Middle frontal gyrus (tissue), 1 donor: ENCODE results near the gene CAMSAP2.

Experiments used
- DNase-seq: peaks from one replicate; pipeline ENCODE4 v3.0.0-alpha.2; 2015; ENCODE audit warnings: low spot score; ENCODE audit errors: extremely low spot score

CAMSAP2 gene

GRCh38 chr1:200877010-200877409 is 138.3 kb downstream of the CAMSAP2 start:
- no peak for DNase-seq

DNA sequence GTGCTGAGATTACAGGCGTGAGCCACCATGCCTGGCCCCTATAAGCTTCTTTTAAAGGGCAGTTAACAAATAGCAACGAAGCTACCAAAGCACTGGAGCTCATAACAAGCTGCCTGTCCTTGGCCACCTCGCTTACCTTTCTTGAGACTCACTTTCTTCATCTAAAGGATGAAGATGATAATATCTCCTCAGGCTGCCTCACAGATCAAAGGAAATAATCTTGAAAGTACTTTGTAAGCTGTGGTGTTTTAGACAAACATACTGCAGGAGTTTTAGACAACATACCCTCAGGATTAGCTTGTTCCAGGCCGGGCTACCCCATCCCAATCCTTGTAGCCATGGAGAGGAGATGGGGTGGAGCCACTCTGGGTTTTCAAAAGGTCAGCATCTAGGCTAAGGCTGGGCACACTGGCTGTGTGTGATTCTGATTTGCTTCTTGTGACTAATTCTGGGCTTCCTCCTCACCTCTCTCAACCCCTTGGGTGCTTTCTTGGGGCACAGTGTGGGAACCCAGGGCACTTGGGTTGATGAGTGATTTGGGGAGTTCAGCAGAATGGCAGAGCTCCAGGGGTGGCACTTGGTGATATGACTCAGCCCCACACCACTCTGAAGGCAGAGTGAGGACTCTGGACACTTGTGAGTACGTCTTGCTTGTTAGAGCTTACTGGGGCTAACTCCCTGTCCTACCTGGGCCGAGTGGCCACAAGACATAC is 139.3 kb downstream of the CAMSAP2 start:
- DNase-seq = no peak

DNA sequence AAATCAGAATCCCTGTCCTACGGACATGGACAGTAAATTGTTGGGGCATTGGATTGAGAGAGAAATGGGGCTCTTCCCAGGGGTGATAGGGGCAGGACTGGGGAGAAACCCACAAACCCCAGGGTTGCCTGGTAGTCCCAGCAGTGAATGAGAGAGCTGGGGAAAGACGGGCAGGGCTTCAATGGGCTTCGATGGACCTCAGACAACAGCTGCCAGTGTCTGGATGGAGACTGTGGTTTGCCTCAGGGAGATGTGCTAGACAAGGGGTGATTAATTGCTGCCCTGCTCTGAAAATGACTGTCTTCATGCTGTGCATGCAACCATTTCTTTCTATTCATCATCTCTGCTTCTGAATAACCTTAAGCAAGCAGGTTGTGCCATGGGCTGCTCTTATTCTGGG is 141.5 kb downstream of the CAMSAP2 start:
- no peak for DNase-seq

DNA sequence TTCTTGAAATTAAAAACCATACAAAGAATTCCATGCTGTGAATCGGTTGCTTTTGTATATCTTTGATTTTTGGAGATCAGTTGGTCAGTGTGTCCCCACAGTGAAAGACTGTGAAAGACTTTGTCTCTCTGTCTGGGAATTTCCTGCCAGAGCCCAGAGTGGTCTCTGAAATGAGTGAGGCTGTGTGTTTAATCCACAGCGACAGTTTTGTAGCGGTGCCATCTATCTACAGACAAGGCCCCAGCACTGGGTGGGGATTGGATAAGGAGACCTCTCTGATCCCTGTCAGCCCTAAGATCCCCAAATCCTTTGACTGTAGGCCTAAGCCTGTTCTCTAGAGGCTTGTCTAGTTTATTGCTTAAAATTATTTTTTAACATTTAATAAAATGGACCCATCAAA is 144.4 kb downstream of the CAMSAP2 start:
- no peak for DNase-seq

GRCh38 chr1:200885623-200886402 is 147.1 kb downstream of the CAMSAP2 start:
- no peak for DNase-seq

- DNase-seq = no peak
Measured at GRCh38 chr1:200886594-200886993, 147.9 kb downstream of the CAMSAP2 start.

DNA sequence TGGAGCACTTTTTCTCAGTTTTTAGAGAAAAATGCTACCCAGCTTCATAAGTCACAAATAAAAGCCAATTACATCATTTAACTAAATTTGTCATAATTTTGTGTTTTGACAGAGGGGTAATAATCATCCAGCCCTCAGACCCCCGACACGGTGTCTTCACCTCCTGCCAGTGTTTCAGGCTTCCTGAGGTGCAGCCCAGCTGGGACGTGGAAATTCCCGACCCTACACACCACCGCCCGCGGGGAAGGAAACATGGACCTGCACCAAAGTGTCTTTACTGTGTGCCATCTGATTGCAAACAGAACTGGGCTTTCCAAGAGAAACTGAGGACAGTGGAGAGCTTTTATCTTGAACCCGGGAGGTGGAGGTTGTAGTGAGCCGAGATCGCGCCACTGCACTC is 148.3 kb downstream of the CAMSAP2 start:
- no peak for DNase-seq

DNA sequence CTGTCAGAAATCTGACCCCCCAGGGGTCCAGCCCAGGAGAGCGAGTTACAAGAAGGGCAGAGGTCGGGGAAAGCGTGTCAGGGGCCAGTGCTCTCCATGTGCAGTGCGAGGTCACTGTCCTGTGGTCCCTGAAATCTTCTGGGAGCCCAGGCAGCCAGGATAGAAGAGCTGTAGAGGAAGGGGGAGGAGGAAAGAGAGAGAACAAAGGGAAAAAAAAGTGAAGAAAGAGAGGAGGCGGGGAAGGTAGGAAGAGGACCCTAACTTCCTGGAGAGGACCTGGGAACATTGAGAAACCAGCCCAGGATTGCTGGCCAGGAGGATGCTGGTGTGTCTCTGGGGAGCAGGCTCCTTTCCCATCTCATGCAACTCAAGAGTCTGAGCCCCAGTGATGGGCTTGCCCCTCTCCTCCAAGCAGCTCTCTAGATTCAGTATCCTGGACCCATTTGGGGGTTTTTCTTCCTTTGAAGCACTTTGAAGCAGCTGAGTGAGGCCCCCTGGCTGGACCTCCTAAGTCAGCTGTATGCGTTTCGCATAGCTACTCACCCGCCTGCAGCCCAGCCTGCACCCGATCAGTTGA is 149.2 kb downstream of the CAMSAP2 start:
- DNase-seq = no peak

DNA sequence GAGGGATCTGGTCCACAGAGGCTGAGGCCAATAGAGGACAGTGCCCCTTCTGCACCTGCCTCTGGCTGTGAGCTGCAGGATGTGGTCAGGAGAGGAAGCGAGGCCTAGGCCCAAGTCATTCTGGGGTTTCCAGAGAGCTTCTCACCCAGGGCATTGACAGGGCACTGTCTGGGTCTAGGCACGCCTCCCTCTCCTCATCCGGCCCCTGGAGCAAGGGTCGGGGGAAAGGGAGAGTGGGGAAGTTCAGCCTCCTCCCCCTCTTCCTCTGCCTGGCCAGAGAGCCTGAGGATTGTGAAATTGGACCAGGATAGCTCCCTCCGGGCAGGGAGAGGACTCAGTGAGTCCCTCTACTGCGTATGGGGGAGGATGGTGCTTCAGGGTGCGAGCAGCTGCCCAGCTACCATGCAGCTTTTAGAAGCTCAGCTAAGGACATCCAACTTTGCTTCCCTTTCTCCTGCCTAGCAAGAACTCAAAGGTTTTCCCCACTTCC is 149.7 kb downstream of the CAMSAP2 start:
- DNase-seq = no peak

- no peak for DNase-seq
Measured at GRCh38 chr1:200889571-200889970, 150.9 kb downstream of the CAMSAP2 start.

DNA sequence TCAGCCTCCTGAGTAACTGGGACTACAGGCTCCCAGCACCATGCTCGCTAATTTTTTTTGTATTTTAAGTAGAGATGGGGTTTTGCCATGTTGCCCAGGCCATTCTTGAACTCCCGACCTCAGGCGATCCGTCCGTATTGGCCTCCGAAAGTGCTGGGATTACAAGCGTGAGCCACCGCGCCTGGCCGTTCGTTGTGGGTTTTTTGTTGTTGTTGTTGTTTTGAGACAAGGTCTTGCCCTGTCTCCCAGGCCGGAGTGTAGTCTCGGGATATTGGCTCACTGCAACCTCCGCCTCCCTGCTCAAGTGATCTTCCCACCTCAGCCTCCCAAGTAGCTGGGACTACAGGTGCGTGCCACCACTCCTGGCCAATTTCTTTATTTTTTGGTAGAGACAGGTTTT is 151.3 kb downstream of the CAMSAP2 start:
- no peak for DNase-seq

DNA sequence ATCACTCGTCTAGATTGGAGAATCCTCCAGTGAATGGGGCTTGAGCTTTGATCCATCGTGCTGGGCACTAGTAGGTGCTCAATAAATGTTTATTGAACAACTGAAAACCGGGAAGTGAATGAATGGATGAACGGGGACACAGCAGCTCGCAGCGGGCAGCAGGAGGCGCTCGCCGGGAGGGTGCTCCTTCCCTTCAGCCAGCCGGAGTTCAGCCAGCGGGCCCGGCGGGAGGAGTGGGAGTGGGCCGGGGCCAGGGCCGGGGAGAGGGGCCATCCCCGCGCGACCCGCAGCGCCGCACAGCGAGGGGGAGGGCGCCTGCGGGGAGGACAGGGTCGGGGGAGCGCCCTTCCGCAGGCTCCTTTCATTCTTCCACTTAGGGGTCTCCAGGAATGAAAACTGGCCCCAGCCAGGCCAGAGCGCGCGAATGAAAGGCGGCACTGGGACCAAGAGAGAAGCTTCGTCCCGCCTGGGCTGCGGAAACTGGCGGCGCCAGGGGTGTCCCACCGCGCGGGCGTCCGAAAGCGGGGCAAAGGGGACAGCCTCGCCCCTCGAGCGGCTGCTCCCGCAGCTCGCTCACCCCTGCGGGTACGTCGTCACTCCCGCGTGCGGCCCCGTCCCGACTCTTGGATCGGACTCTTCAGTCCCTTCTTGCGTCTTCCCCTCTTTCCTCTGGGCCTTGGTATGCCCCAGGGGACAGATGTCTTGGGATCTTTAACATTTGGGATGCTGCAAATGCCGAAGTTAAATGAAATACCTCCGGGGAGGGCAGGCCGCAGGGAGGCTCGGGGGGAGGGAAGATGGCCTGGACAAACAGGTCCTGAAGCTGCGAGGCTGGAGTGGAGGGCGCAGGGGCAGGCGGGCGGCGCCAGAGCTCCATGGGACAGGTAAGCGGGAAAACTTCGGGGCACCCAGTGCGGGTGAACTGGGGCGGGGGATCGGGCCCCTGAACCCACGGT is 152.4 kb downstream of the CAMSAP2 start:
- no peak for DNase-seq

GRCh38 chr1:200891774-200892157 is 153.1 kb downstream of the CAMSAP2 start:
- DNase-seq = no peak

- no peak for DNase-seq
Measured at GRCh38 chr1:200892546-200892945, 153.9 kb downstream of the CAMSAP2 start.

DNA sequence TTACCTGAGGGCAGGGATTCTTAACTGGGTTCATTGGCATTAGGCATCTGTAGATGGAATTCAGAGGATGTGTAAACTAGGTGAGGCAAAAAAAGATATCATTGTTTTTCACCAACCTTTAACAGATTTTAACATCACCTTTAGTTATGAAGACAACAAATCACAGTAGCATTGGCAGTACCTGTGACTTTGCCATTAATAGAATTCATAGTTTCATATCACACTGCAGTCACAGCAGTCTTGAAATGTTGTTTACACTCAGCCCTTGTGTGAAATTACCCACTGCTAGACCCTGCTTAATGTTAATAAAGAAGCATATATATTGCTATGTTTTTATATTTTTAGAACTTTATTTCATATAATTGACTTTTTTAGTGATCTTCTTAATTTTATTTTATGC is 154.3 kb downstream of the CAMSAP2 start:
- no peak for DNase-seq

DNA sequence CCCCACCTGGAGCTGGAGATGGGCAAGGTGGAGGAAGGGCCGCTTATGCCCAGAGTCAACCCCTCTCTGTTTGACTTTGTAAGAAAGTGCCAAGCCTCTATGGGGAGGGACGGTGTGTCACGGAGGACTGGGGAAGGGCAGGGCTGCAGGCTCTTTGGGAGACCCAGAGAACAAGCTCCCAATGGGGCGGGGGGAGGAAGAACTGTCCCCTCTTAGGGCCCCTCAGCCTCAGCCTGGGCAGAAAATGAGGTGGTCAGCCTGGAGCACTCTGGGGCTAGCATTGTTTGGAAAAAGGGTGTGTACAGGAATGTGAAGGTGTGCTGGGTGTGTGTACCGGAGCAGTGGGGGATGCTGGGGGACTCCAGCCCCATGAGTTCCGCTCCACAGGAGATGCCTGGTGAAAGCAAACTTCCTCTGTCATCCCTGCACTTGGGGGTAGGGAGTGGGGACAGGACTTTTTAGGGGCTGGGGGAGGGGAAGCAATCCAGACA is 154.8 kb downstream of the CAMSAP2 start:
- DNase-seq = no peak

DNA sequence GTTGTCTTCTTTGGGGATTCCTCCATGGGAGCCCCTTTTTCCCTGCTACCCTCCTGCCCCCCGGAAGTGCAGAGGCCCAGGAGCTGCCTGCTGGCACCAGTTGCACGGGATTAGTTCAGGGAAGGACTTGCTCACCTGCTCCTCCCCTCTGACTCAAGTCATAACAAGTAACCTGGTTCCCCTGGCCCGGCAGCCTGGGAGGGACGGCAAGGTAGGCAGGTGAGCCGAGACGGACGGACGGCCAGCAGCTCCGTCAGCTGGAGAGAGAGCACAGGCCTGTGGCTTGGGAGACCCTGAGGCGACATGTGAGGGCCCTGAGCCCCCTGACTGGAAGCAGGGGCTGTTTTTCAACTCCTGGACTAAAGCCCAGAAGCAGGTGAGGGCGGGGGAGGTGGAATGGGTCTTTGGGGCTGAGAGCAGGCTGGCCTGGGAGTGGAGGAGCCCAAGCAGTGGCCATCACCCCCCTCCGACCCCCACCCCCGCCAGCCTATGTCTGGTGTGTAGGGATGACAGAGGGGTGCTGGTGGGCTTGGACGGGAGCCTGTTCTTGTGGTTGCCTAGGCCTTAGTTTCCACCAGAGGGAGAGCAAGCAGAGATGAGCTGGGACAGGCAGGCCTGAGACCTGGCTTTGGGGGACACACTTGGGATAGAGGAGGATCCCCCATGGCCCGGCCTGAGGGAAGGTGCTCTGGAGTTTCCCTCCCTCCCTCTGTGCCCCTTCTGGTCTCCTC is 156.2 kb downstream of the CAMSAP2 start, which contains the start of gene INAVA:
Gene INAVA, plus strand, starts transcription at position 189 of the 731 bp plus-strand sequence. CDS start 3,501 bp downstream, outside the sequence.
- DNase-seq = no peak

DNA sequence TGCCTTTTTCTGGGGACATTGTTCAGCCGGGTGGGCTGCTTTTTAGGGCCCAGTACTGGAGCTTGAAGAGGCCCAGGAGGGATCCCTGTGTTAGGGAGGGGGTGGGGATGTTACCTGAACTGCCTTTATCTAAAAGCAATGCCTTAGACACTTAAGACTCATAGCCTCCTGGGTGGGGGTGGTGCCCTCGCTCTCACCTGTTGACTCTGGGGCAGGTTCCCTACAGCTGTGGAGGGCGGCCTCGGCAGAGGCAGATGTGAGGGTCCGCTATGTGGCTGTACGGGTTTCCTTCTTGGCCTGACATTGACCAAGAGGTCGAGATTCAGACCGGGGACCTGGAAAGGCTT is 156.7 kb downstream of the CAMSAP2 start:
- no peak for DNase-seq

GRCh38 chr1:200895801-200896530 is 157.3 kb downstream of the CAMSAP2 start:
- no peak for DNase-seq
